Measurements from ENCODE around the gene CEP72.

The CEP72 gene

GRCh38 chr5:671459-672328, 59.6 kb downstream of the CEP72 start:
- peak overlapping the region; percentile 65 for H3K27ac ChIP-seq
- TF ChIP-seq, protein P1, sequence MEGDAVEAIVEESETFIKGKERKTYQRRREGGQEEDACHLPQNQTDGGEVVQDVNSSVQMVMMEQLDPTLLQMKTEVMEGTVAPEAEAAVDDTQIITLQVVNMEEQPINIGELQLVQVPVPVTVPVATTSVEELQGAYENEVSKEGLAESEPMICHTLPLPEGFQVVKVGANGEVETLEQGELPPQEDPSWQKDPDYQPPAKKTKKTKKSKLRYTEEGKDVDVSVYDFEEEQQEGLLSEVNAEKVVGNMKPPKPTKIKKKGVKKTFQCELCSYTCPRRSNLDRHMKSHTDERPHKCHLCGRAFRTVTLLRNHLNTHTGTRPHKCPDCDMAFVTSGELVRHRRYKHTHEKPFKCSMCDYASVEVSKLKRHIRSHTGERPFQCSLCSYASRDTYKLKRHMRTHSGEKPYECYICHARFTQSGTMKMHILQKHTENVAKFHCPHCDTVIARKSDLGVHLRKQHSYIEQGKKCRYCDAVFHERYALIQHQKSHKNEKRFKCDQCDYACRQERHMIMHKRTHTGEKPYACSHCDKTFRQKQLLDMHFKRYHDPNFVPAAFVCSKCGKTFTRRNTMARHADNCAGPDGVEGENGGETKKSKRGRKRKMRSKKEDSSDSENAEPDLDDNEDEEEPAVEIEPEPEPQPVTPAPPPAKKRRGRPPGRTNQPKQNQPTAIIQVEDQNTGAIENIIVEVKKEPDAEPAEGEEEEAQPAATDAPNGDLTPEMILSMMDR (IDR thresholded peaks at IDR 0.05): peak; percentile 86
- no peak for TF ChIP-seq ZFX (IDR thresholded peaks at IDR 0.05; ENCODE audit: borderline replicate concordance)

DNA sequence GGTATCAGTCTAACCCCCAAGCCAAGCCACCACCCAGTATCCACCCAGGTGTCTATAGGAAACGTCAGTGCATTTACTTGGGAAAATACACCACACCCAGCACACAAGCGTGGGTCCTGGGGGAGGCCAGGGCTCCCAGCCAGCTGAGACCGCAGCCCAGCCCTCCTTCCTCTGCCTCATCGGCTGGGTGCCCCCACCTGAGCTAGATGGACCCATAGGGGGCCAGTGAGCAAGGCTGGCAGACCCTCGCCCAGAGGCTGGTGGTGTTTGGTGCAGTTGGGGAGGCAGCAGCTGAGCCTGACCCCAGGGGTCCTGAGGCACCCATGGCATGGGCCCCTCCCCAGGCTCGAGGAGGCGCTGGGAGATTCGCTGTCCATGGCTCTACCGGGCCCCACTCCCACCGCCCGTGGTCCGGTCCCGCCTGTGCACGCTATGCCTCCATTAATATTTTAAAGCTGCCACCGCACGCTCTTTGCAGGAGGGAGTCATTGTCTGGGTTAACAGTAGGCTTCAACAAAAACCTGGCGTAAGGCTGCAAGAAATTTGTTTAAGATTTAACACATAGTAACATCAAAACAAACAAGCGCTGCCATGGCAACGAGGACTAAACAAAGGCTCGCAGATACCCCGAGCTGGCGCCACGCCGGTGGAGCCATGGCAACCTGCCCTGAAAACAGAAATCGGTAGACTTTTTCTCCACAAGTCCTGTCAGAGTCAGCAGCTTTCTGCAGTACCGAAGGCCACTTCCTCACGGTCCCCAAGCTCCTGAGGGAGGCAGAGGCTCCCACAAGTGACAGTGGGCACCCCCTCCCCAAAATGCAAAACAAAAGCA, 60.4 kb downstream of the CEP72 start:
- H3K27ac ChIP-seq: peak overlapping the region; percentile 65
- TF ChIP-seq, protein P1 (IDR thresholded peaks at IDR 0.05): no peak
- TF ChIP-seq ZFX (IDR thresholded peaks at IDR 0.05; ENCODE audit: borderline replicate concordance): no peak

DNA sequence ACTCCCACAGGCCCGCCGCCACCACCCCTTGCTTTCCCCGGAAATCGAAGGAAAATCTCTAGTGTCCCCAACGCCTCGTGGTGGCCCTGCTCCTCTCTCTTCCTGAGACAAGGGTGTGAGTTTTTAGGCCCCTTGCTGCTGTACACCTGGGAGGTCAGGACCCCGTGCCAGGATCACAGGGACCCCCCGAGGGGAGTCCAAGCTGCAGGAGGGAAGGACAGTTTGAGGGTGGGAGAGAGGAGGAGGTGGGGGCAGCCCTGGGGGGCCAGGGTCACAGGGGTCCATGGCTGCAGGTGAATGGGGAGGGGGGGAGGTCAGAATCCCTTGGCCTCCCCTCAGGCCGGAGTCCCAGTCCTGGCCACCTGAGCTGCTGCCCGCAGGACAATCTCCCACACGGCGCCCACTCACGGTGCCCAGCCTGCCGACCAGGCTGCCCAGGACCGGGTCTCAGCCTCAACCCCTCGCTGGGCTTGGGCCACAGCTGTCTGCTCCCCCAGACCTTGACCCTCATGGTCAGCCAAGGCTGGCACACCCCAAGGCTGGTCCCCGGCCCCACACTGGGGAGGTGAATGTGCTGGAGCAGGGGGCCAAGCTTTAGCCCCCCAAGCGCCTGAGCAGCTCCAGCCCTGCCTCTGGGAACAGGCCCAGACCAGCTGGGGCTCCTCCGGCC, 61.2 kb downstream of the CEP72 start:
- H3K27ac ChIP-seq: peak overlapping the region; percentile 65
- TF ChIP-seq, protein P1 (IDR thresholded peaks at IDR 0.05): no peak
- TF ChIP-seq ZFX (IDR thresholded peaks at IDR 0.05; ENCODE audit: borderline replicate concordance): no peak

GRCh38 chr5:673831-674629, 61.9 kb downstream of the CEP72 start:
- H3K27ac ChIP-seq: peak overlapping the region; percentile 65
- TF ChIP-seq, protein P1 (IDR thresholded peaks at IDR 0.05): no peak
- no peak for TF ChIP-seq ZFX (IDR thresholded peaks at IDR 0.05; ENCODE audit: borderline replicate concordance)

- TF ChIP-seq ZFX (IDR thresholded peaks at IDR 0.05; ENCODE audit: borderline replicate concordance): no peak
- TF ChIP-seq, protein P1 (IDR thresholded peaks at IDR 0.05): no peak
- peak overlapping the region; percentile 65 for H3K27ac ChIP-seq
Measured at GRCh38 chr5:674630-675011, 62.5 kb downstream of the CEP72 start.

DNA sequence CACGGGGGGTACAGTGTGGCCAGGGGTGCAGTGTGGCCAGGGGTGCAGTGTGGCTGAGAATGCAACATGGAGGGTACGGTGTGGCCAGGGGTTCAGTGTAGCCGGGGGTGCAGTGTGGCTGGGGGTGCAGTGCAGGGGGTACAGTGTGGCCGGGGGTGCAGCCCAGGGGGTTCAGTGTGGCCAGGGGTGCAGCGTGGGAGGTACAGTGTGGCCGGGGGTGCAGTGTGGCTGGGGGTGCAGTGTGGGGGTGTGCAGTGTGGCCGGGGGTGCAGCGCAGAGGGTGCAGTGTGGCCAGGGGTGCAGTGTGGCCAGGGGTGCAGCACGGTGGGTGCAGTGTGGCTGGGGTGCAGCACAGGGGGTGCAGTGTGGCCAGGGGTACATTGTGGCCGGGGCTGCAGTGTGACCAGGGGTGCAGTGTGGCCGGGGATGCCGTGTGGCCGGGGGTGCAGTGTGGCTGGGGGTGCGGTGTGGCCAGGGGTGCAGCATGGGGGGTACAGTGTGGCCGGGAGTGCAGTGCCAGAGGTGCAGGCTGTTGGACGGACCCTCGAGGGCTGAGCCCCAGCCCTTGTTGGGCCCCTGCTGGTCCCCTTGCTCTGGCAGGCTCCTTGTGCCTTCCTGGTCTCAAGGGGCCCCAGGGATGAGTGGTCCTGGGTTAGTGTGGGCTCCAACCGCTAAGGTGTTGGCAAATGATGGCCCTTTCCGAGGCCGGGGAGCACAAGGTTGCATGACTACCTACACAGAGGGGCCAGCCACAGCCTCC, 63.2 kb downstream of the CEP72 start:
- TF ChIP-seq ZFX (IDR thresholded peaks at IDR 0.05; ENCODE audit: borderline replicate concordance): no peak
- TF ChIP-seq, protein P1 (IDR thresholded peaks at IDR 0.05): no peak
- no peak overlapping the region for H3K27ac ChIP-seq

All from 22Rv1 (cell line).